WTC11 (cell line): ENCODE results near the gene EVC2. TPM values are rescaled to one million over a fixed set of nuclear protein-coding genes. Genes with fewer than 3 reads are reported as not detected.

Source experiments
- ATAC-seq: fragments of 200-7000 bp; cut with Tn5 transposase; 2 replicates; pipeline ENCODE4 v1.10.0; 2021; ENCODE audit warnings: mild to moderate bottlenecking, moderate library complexity
- CTCF ChIA-PET: fragments of 300-600 bp; sonication (Branson Sonifier 250); formaldehyde crosslinking; loops from one replicate; lab custom pipeline; 2021; ENCODE audit warnings: antibody characterized with exemption; lab: Charles Lee
- POLR2A ChIA-PET: fragments of 350-600 bp; sonication (Branson Sonifier 250); formaldehyde crosslinking; loops from one replicate; lab custom pipeline; 2021; ENCODE audit warnings: antibody characterized with exemption; lab: Charles Lee
- DNase-seq: peaks from one replicate; pipeline ENCODE4 v3.0.0; 2021; ENCODE audit warnings: low spot score
- H3K27ac Mint-ChIP-seq: 2 replicates; pipeline ENCODE4 v1.8.0; 2021; ENCODE audit warnings: mixed read lengths
- H3K27me3 Mint-ChIP-seq: 2 replicates; pipeline ENCODE4 v1.8.0; 2021; ENCODE audit warnings: low read depth, mild to moderate bottlenecking, moderate library complexity, mixed read lengths
- H3K36me3 Mint-ChIP-seq: 2 replicates; pipeline ENCODE4 v1.8.0; 2021; ENCODE audit warnings: mixed read lengths
- H3K4me1 Mint-ChIP-seq: 2 replicates; pipeline ENCODE4 v1.8.0; 2022; ENCODE audit warnings: mixed read lengths
- H3K4me3 Mint-ChIP-seq: 2 replicates; pipeline ENCODE4 v1.8.0; 2021; ENCODE audit warnings: mild to moderate bottlenecking, moderate library complexity, mixed read lengths
- H3K9me3 Mint-ChIP-seq: 2 replicates; pipeline ENCODE4 v1.8.0; 2021; ENCODE audit warnings: mixed read lengths
- ETV6 ChIP-seq: sonication (generic); formaldehyde crosslinking; IDR thresholded peaks from 2 replicates; pipeline ENCODE4 v1.8.1; 2022; ENCODE audit warnings: mild to moderate bottlenecking, missing genetic modification reagents
- FOXP1 ChIP-seq: sonication (generic); formaldehyde crosslinking; IDR thresholded peaks from 2 replicates; pipeline ENCODE4 v1.8.0; 2022; ENCODE audit warnings: missing genetic modification reagents, mild to moderate bottlenecking, moderate library complexity, borderline replicate concordance
- GRHL2 ChIP-seq: fragments of 250-450 bp; sonication (Bioruptor Pico); IDR thresholded peaks from 2 replicates; pipeline ENCODE4 v1.8.0; 2022; ENCODE audit warnings: mild to moderate bottlenecking, moderate library complexity; ENCODE audit not compliant: insufficient replicate concordance, severe bottlenecking
- NR3C1 ChIP-seq: sonication (generic); formaldehyde crosslinking; conservative IDR thresholded peaks from 2 replicates; pipeline ENCODE4 v1.8.1; 2023; ENCODE audit warnings: low read depth, mild to moderate bottlenecking, missing genetic modification reagents
- OVOL2 ChIP-seq: fragments of 250-450 bp; sonication (Bioruptor Pico); IDR thresholded peaks from 2 replicates; pipeline ENCODE4 v1.9.0; 2021; ENCODE audit warnings: mild to moderate bottlenecking, borderline replicate concordance
- TEAD1 ChIP-seq: sonication (generic); formaldehyde crosslinking; IDR thresholded peaks from 2 replicates; pipeline ENCODE4 v1.8.0; 2022; ENCODE audit warnings: mild to moderate bottlenecking, missing genetic modification reagents
- ZBTB21 ChIP-seq: sonication (generic); formaldehyde crosslinking; IDR thresholded peaks from 2 replicates; pipeline ENCODE4 v1.8.1; 2023; ENCODE audit warnings: mild to moderate bottlenecking, missing genetic modification reagents, borderline replicate concordance
- ZNF396 ChIP-seq: fragments of 250-450 bp; sonication (Bioruptor Pico); IDR thresholded peaks from 2 replicates; pipeline ENCODE4 v1.8.0; 2021; ENCODE audit warnings: mild to moderate bottlenecking, moderate library complexity, borderline replicate concordance
- ZNF423 ChIP-seq: fragments of 250-450 bp; sonication (Bioruptor Pico); IDR thresholded peaks from 2 replicates; pipeline ENCODE4 v2.1.2; 2022; ENCODE audit warnings: mild to moderate bottlenecking, moderate library complexity
- total RNA-seq: library from RNA; stranded (reverse); gene quantifications from 3 replicates; pipeline ENCODE4 v1.2.3, GENCODE V29; 2021
- TF ChIP-seq, protein P1 (sequence below): sonication (generic); formaldehyde crosslinking; IDR thresholded peaks from 2 replicates; pipeline ENCODE4 v1.8.1; 2022; ENCODE audit warnings: mild to moderate bottlenecking, missing genetic modification reagents, moderate library complexity, borderline replicate concordance
- TF ChIP-seq, protein P2 (sequence below): sonication (generic); formaldehyde crosslinking; IDR thresholded peaks from 2 replicates; pipeline ENCODE4 v1.8.1; 2023; ENCODE audit warnings: mild to moderate bottlenecking, missing genetic modification reagents, borderline replicate concordance
- TF ChIP-seq, protein P3 (sequence below): sonication (generic); formaldehyde crosslinking; IDR thresholded peaks from 2 replicates; pipeline ENCODE4 v1.8.1; 2023; ENCODE audit warnings: mild to moderate bottlenecking, missing genetic modification reagents
- TF ChIP-seq, protein P4 (sequence below): sonication (generic); formaldehyde crosslinking; IDR thresholded peaks from 2 replicates; pipeline ENCODE4 v1.8.0; 2023; ENCODE audit warnings: mild to moderate bottlenecking, missing genetic modification reagents
- TF ChIP-seq, protein P5 (sequence below): sonication (generic); formaldehyde crosslinking; IDR thresholded peaks from 2 replicates; pipeline ENCODE4 v1.8.1; 2023; ENCODE audit warnings: mild to moderate bottlenecking, missing genetic modification reagents
- TF ChIP-seq, protein P6 (sequence below): sonication (generic); formaldehyde crosslinking; conservative IDR thresholded peaks from 2 replicates; pipeline ENCODE4 v1.8.1; 2023; ENCODE audit warnings: mild to moderate bottlenecking, low read depth, missing genetic modification reagents, moderate library complexity

Gene EVC2
- total RNA-seq, 1 experiment from 2014 or later: 4.8 TPM

DNA sequence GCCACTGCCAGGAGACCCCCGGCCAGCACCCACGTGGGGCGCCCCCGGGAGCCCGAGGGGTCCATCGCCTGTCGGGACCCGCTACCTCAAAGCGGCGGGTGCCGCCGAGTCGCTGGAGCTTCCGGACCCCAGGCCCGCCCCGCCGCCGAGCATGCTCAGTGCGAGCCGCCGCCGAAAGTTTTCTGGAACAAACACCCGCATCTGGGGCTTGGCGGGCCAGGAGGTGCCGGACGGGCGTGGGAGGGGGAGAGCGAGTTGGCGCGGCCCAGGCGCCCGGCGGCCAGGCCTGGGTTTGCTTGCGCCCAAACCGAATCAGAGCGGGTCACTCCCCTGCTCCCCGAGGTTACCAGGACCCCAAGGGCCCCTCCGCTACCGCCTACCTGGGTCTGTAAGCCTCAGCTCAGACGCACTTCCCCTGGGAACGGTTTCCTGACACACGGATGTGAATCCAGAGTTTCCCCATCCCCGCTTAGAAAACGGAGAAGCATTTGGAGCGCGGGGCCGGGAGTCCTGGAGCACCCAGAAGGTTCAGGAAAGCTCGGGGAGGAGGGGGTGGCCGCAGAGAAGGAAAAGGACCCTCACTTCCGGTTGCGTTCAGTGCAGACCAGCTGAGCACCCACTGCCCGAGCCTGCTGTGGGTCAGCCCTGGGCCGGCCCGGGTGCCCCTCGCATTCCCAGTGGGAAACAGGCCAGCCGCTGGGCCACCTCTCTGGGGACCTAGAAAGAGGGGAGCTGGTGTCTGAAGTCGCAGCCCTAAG lies at the start of gene EVC2 (continued):
- TF ChIP-seq, protein P1, sequence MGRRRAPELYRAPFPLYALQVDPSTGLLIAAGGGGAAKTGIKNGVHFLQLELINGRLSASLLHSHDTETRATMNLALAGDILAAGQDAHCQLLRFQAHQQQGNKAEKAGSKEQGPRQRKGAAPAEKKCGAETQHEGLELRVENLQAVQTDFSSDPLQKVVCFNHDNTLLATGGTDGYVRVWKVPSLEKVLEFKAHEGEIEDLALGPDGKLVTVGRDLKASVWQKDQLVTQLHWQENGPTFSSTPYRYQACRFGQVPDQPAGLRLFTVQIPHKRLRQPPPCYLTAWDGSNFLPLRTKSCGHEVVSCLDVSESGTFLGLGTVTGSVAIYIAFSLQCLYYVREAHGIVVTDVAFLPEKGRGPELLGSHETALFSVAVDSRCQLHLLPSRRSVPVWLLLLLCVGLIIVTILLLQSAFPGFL (CRISPR knock-in tag): no peak
- TF ChIP-seq OVOL2 (CRISPR knock-in tag): no peak
- TF ChIP-seq ZBTB21 (CRISPR knock-in tag): no peak
- TF ChIP-seq, protein P2, sequence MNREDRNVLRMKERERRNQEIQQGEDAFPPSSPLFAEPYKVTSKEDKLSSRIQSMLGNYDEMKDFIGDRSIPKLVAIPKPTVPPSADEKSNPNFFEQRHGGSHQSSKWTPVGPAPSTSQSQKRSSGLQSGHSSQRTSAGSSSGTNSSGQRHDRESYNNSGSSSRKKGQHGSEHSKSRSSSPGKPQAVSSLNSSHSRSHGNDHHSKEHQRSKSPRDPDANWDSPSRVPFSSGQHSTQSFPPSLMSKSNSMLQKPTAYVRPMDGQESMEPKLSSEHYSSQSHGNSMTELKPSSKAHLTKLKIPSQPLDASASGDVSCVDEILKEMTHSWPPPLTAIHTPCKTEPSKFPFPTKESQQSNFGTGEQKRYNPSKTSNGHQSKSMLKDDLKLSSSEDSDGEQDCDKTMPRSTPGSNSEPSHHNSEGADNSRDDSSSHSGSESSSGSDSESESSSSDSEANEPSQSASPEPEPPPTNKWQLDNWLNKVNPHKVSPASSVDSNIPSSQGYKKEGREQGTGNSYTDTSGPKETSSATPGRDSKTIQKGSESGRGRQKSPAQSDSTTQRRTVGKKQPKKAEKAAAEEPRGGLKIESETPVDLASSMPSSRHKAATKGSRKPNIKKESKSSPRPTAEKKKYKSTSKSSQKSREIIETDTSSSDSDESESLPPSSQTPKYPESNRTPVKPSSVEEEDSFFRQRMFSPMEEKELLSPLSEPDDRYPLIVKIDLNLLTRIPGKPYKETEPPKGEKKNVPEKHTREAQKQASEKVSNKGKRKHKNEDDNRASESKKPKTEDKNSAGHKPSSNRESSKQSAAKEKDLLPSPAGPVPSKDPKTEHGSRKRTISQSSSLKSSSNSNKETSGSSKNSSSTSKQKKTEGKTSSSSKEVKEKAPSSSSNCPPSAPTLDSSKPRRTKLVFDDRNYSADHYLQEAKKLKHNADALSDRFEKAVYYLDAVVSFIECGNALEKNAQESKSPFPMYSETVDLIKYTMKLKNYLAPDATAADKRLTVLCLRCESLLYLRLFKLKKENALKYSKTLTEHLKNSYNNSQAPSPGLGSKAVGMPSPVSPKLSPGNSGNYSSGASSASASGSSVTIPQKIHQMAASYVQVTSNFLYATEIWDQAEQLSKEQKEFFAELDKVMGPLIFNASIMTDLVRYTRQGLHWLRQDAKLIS (CRISPR knock-in tag): no peak
- no peak for TF ChIP-seq ZNF396
- TF ChIP-seq, protein P3, sequence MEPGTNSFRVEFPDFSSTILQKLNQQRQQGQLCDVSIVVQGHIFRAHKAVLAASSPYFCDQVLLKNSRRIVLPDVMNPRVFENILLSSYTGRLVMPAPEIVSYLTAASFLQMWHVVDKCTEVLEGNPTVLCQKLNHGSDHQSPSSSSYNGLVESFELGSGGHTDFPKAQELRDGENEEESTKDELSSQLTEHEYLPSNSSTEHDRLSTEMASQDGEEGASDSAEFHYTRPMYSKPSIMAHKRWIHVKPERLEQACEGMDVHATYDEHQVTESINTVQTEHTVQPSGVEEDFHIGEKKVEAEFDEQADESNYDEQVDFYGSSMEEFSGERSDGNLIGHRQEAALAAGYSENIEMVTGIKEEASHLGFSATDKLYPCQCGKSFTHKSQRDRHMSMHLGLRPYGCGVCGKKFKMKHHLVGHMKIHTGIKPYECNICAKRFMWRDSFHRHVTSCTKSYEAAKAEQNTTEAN (CRISPR knock-in tag): 0 out of 2 replicates have a peak, but pooled peaks have one; percentile 23

DNA sequence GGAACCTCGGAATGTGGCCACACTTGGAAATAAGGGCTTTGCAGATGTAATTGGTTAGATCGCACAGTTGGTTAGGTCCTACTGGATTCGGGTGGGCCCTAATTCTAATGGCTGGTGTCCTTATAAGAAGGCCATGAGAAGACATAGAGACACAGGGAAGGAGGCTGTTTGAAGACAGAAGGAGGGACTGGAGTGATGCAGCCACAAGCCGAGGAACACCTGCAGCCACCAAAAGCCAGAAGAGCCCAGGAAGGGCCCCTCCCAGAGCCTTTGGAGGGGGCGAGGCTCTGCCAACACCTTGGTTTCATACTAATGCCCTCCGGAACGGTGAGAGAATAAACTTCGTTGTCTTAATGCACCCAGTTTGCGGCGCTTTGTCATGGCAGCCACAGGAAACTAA lies 49.6 kb upstream of the EVC2 start:
- Mint-ChIP-seq H3K4me3 (no peak overlapping the region), H3K4me1 (peaks cover 33% of the 10 kb centered on the region), H3K36me3 (peaks cover 16% of the 10 kb centered on the region), H3K27me3 (no peaks in the 10 kb centered on the region), H3K27ac (no peak overlapping the region), H3K9me3 (no peaks in the 10 kb centered on the region)
- ChIA-PET POLR2A (no interaction called here), CTCF (no interaction called here)
- DNase-seq: no peak
- no peak for ATAC-seq
- TF ChIP-seq NR3C1 (no peak), FOXP1 (CRISPR knock-in tag) (no peak), ZNF423 (CRISPR knock-in tag) (no peak), GRHL2 (no peak), TEAD1 (CRISPR knock-in tag) (no peak), ETV6 (CRISPR knock-in tag) (no peak)
- TF ChIP-seq, protein P4, sequence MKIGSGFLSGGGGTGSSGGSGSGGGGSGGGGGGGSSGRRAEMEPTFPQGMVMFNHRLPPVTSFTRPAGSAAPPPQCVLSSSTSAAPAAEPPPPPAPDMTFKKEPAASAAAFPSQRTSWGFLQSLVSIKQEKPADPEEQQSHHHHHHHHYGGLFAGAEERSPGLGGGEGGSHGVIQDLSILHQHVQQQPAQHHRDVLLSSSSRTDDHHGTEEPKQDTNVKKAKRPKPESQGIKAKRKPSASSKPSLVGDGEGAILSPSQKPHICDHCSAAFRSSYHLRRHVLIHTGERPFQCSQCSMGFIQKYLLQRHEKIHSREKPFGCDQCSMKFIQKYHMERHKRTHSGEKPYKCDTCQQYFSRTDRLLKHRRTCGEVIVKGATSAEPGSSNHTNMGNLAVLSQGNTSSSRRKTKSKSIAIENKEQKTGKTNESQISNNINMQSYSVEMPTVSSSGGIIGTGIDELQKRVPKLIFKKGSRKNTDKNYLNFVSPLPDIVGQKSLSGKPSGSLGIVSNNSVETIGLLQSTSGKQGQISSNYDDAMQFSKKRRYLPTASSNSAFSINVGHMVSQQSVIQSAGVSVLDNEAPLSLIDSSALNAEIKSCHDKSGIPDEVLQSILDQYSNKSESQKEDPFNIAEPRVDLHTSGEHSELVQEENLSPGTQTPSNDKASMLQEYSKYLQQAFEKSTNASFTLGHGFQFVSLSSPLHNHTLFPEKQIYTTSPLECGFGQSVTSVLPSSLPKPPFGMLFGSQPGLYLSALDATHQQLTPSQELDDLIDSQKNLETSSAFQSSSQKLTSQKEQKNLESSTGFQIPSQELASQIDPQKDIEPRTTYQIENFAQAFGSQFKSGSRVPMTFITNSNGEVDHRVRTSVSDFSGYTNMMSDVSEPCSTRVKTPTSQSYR (CRISPR knock-in tag): no peak
- TF ChIP-seq, protein P5, sequence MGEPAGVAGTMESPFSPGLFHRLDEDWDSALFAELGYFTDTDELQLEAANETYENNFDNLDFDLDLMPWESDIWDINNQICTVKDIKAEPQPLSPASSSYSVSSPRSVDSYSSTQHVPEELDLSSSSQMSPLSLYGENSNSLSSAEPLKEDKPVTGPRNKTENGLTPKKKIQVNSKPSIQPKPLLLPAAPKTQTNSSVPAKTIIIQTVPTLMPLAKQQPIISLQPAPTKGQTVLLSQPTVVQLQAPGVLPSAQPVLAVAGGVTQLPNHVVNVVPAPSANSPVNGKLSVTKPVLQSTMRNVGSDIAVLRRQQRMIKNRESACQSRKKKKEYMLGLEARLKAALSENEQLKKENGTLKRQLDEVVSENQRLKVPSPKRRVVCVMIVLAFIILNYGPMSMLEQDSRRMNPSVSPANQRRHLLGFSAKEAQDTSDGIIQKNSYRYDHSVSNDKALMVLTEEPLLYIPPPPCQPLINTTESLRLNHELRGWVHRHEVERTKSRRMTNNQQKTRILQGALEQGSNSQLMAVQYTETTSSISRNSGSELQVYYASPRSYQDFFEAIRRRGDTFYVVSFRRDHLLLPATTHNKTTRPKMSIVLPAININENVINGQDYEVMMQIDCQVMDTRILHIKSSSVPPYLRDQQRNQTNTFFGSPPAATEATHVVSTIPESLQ (CRISPR knock-in tag): no peak
- TF ChIP-seq, protein P2 (CRISPR knock-in tag): no peak
- TF ChIP-seq, protein P6, sequence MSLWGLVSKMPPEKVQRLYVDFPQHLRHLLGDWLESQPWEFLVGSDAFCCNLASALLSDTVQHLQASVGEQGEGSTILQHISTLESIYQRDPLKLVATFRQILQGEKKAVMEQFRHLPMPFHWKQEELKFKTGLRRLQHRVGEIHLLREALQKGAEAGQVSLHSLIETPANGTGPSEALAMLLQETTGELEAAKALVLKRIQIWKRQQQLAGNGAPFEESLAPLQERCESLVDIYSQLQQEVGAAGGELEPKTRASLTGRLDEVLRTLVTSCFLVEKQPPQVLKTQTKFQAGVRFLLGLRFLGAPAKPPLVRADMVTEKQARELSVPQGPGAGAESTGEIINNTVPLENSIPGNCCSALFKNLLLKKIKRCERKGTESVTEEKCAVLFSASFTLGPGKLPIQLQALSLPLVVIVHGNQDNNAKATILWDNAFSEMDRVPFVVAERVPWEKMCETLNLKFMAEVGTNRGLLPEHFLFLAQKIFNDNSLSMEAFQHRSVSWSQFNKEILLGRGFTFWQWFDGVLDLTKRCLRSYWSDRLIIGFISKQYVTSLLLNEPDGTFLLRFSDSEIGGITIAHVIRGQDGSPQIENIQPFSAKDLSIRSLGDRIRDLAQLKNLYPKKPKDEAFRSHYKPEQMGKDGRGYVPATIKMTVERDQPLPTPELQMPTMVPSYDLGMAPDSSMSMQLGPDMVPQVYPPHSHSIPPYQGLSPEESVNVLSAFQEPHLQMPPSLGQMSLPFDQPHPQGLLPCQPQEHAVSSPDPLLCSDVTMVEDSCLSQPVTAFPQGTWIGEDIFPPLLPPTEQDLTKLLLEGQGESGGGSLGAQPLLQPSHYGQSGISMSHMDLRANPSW: no peak
